Heart right ventricle (tissue), 16 donors: ENCODE results near the gene KIF6. TPM values are rescaled to one million over a fixed set of nuclear protein-coding genes. Genes with fewer than 3 reads are reported as not detected.
A peak's percentile ranks its signal among the peaks of the same experiment; 100 is the strongest.

Source experiments
- ATAC-seq, 8 donors: fragments of 200-7000 bp; cut with Tn5 transposase; one replicate each; pipeline ENCODE4 v1.9.1; 2020; ENCODE audit warnings: mild to moderate bottlenecking in 8 of 8, moderate library complexity in 8 of 8, moderate number of reproducible peaks in 1 of 8
- DNase-seq, 2 donors: peaks; one replicate each; pipeline ENCODE4 v3.0.0-alpha.2; 2020
- H3K27ac ChIP-seq, 10 donors: fragments of 200-600 bp; sonication (generic) in 2 of 10; one replicate each; pipeline versions ENCODE4 v1.5.0 to v1.8.0; 2020 to 2022; ENCODE audit warnings: mild to moderate bottlenecking in 3 of 10
- H3K27me3 ChIP-seq, 7 donors: fragments of 200-600 bp; one replicate each; pipeline ENCODE4 v1.8.0; 2021 to 2022; ENCODE audit warnings: mild to moderate bottlenecking in 2 of 7
- H3K36me3 ChIP-seq, 9 donors: fragments of 200-600 bp; sonication (generic) in 1 of 9; one replicate each; pipeline versions ENCODE4 v1.5.0 to v1.8.0; 2020 to 2022; ENCODE audit warnings: mild to moderate bottlenecking in 2 of 9
- H3K4me1 ChIP-seq, 9 donors: fragments of 200-600 bp; sonication (generic) in 1 of 9; one replicate each; pipeline versions ENCODE4 v1.5.0 to v1.8.0; 2020 to 2022; ENCODE audit warnings: mild to moderate bottlenecking in 4 of 9
- H3K4me3 ChIP-seq, 10 donors: fragments of 200-600 bp; sonication (generic) in 2 of 10; one replicate each; pipeline versions ENCODE4 v1.5.0 to v1.8.0; 2020 to 2022; ENCODE audit warnings: mild to moderate bottlenecking in 7 of 10, moderate library complexity in 2 of 10
- H3K9me3 ChIP-seq, 11 donors: fragments of 200-600 bp in 10 of 11; sonication (generic) in 2 of 11; one replicate each; pipeline versions ENCODE4 v1.5.0 to v1.8.0; 2013 to 2022; ENCODE audit warnings: mild to moderate bottlenecking in 2 of 11, control low read depth in 1 of 11, moderate library complexity in 1 of 11
- CTCF ChIP-seq, 9 donors: fragments of 200-600 bp; sonication (generic) in 2 of 9; IDR thresholded peaks; one replicate each; pipeline versions ENCODE4 v1.5.0 to v1.8.0; 2021 to 2022; ENCODE audit warnings: antibody characterized with exemption in 9 of 9, mild to moderate bottlenecking in 5 of 9, moderate library complexity in 1 of 9
- WGBS, 2 donors: extraction: QIAGEN DNeasy Blood & Tissue Kit; methylation state at CpG; one replicate each; pipeline ENCODE4 v1.1.7; 2013; ENCODE audit warnings: inconsistent platforms in 1 of 2; 5-methylcytosine and 5-hydroxymethylcytosine counted together
- intact Hi-C, 10 donors: fragments of 100-400 bp; cut with DNase I; formaldehyde crosslinking; loops; one replicate each; pipeline versions ENCODE4 v1.11.1 to v1.14.2; 2022
- polyA plus RNA-seq, 2 donors: library from polyadenylated mRNA; stranded (reverse); fragments of 200-250 nt; gene quantifications; one replicate each; pipeline ENCODE4 v1.2.3, GENCODE V29; 2013
- total RNA-seq, 10 donors: library from RNA; stranded (reverse); fragmentation: NEBNext Ultra II Directional in 3 of 10; extraction: Animal tissue kit (Norgen Biotek cat#: 25700) in 3 of 10; gene quantifications; one replicate each; pipeline versions ENCODE4 v1.2.1 to v1.2.4, GENCODE V29; 2021 to 2023
- donor health status: Arrhythmogenic right ventricular cardiomyopathy.
- donor health status: ischemic (EF 13 %, LVEDD 7.1; RV severe dilation, severe dysfunction).
- donor health status: healthy with polysubstance abuse.
- donor health status: DM: no; HTN: yes; CAD: no.
- donor health status: DM: no; HTN: no; CAD: no.
- donor health status: ischemic (EF 25% LVEDD 6.9; RV normal size, moderate dysfunction).
- donor health status: ischemic (EF 25% LVEDD 5.7; RV mildly dilated, moderate dysfunction).
- donor health status: healthy.
- donor health status: DM: yes; HTN: yes; CAD: no.
- donor health status: Ischemic cardiomyopathy.
- donor health status: ischemic (EF 35%, LVEDD 5.7; RV mildly dilated, moderate dysfunction).
- donor health status: nonischemic (EF 11% LVEDD 7.7; RV severe dilation, severe dysfunction).
- donor health status: DM: yes; HTN: yes; CAD: no.
- donor health status: PGD.
- donor health status: ischemic (EF 29% LVEDD 5.4; RV normal size, mild dysfunction).
- donor health status: nonischemic (EF 23%, LVEDD 6.1; RV moderate dilation, normal function).

The KIF6 gene
- total and polyA plus RNA-seq, 12 donors, result 0.01 to 1.6 (median 0.45) TPM; not detected in 2

- TF ChIP-seq CTCF (IDR thresholded peaks at IDR 0.05), result no peak
- ATAC-seq, result no peak
- Histone ChIP-seq H3K27ac (no peak overlapping the region), H3K4me1 (peaks cover 3 to 40% (median 25%) of the 10 kb centered on the region in 9 donors), H3K9me3 (no peaks in the 10 kb centered on the region), H3K27me3 (no peaks in the 10 kb centered on the region), H3K4me3 (no peak overlapping the region), H3K36me3 (no peaks in the 10 kb centered on the region)
- 63 to 70% methylated on average over 2 of the region's 2 CpGs for WGBS, 2 donors
- intact Hi-C loops, result no loop called here
- no peak for DNase-seq
Observed at GRCh38 chr6:39758905-39759605, 33.8 kb upstream of the KIF6 start.

GRCh38 chr6:39756582-39756981 is 31.4 kb upstream of the KIF6 start:
- ATAC-seq, result no peak
- no peak for DNase-seq
- Histone ChIP-seq H3K27ac (no peak overlapping the region), H3K4me3 (no peak overlapping the region), H3K4me1 (peaks cover 6 to 52% (median 34%) of the 10 kb centered on the region in 9 donors), H3K27me3 (no peaks in the 10 kb centered on the region), H3K36me3 (no peaks in the 10 kb centered on the region), H3K9me3 (no peaks in the 10 kb centered on the region)
- intact Hi-C loops, result no loop called here
- WGBS, 2 donors, result 91 to 92% methylated on average over 2 of the region's 2 CpGs
- no peak for TF ChIP-seq CTCF (IDR thresholded peaks at IDR 0.05)

- no peaks in the 10 kb centered on the region for H3K27me3 ChIP-seq
- TF ChIP-seq CTCF (IDR thresholded peaks at IDR 0.05), result no peak
- H3K4me1 ChIP-seq, result peaks cover 0 to 45% (median 25%) of the 10 kb centered on the region in 9 donors
- DNase-seq, result no peak
- H3K9me3 ChIP-seq, result no peaks in the 10 kb centered on the region
- WGBS, 2 donors, result 74 to 85% methylated on average over 1 of the region's 1 CpG
- no peak for ATAC-seq
- H3K27ac ChIP-seq, result peak overlapping the region in 2 of 10 donors; percentile 42 to 56
- no peak overlapping the region for H3K4me3 ChIP-seq
- no peaks in the 10 kb centered on the region for H3K36me3 ChIP-seq
- intact Hi-C loops, result no loop called here
Observed at GRCh38 chr6:39755231-39755630, 30.0 kb upstream of the KIF6 start.

- intact Hi-C loops, result no loop called here
- WGBS, 2 donors, result 53 to 62% methylated on average over 5 of the region's 5 CpGs
- peak overlapping the region in 4 of 10 donors; percentile 10 to 57 (median 49) for H3K27ac ChIP-seq
- H3K27me3 ChIP-seq, result no peaks in the 10 kb centered on the region
- TF ChIP-seq CTCF (IDR thresholded peaks at IDR 0.05), result no peak
- H3K4me3 ChIP-seq, result no peak overlapping the region
- peaks cover 0 to 39% (median 21%) of the 10 kb centered on the region in 9 donors for H3K4me1 ChIP-seq
- no peaks in the 10 kb centered on the region for H3K9me3 ChIP-seq
- DNase-seq (peak; percentile 9 to 18), ATAC-seq (peak in 3 of 8 donors; percentile 31 to 57 (median 39))
- no peaks in the 10 kb centered on the region for H3K36me3 ChIP-seq
Observed at GRCh38 chr6:39754514-39755115, 29.4 kb upstream of the KIF6 start.
